NB4 (cell line): Measurements from ENCODE around the gene RAPSN.
"Not testable (repeated sequence)": the region's sequence is repeated elsewhere in the genome, so short reads cannot be mapped to it uniquely, and the experiment has no call there.

Experiments used
- DNase-seq: peaks from one replicate; pipeline ENCODE4 v3.0.0; 2010; ENCODE audit warnings: low read depth
- H3K4me3 ChIP-seq: one replicate; pipeline ENCODE4 v1.5.1; 2011; ENCODE audit warnings: mild to moderate bottlenecking, low read depth, low read length, moderate library complexity
- MYC ChIP-seq: IDR thresholded peaks from 2 replicates; pipeline ENCODE4 v1.6.1; 2011; ENCODE audit warnings: low read depth, low read length
- POLR2A ChIP-seq: IDR thresholded peaks from 2 replicates; pipeline ENCODE4 v1.6.1; 2011; ENCODE audit warnings: mild to moderate bottlenecking; ENCODE audit not compliant: insufficient read length; ENCODE audit errors: extremely low read depth
- TF ChIP-seq, protein P1 (sequence below): IDR thresholded peaks from one replicate; pipeline ENCODE4 v1.5.1; 2012; ENCODE audit warnings: low read depth, low read length
- TF ChIP-seq, protein P2 (sequence below): IDR thresholded peaks from 2 replicates; pipeline ENCODE4 v1.6.1; 2011; ENCODE audit warnings: low read depth, low read length

RAPSN gene

GRCh38 chr11:47460571-47461235, 11.8 kb upstream of the RAPSN start:
- no peak for DNase-seq
- TF ChIP-seq, protein P1, sequence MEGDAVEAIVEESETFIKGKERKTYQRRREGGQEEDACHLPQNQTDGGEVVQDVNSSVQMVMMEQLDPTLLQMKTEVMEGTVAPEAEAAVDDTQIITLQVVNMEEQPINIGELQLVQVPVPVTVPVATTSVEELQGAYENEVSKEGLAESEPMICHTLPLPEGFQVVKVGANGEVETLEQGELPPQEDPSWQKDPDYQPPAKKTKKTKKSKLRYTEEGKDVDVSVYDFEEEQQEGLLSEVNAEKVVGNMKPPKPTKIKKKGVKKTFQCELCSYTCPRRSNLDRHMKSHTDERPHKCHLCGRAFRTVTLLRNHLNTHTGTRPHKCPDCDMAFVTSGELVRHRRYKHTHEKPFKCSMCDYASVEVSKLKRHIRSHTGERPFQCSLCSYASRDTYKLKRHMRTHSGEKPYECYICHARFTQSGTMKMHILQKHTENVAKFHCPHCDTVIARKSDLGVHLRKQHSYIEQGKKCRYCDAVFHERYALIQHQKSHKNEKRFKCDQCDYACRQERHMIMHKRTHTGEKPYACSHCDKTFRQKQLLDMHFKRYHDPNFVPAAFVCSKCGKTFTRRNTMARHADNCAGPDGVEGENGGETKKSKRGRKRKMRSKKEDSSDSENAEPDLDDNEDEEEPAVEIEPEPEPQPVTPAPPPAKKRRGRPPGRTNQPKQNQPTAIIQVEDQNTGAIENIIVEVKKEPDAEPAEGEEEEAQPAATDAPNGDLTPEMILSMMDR = no peak
- TF ChIP-seq, protein P2, sequence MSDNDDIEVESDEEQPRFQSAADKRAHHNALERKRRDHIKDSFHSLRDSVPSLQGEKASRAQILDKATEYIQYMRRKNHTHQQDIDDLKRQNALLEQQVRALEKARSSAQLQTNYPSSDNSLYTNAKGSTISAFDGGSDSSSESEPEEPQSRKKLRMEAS = no peak
- TF ChIP-seq MYC = no peak
- TF ChIP-seq POLR2A = no peak
- no peak overlapping the region for H3K4me3 ChIP-seq

DNA sequence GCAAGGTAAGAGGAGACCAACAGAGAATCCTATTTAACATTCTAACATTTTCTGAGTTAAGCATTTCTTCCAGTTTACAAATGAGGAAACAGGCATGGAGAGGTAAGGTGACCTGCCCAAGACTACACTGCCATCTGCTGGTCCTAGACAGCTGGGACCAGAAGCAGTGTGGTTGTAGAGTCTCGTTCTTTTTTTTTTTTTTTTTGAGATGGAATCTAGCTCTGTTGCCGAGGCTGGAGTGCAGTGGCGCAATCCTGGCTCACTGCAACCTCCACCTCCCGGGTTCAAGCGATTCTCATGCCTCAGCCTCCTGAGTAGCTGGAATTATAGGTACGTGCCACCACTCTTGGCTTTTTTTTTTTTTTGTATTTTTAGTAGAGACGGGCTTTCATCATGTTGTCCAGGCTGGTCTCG, 5.3 kb upstream of the RAPSN start:
- TF ChIP-seq, protein P2 = peak; percentile 66; the same call in 1 of the 2 replicates
- TF ChIP-seq, protein P1 = peak; percentile 86
- TF ChIP-seq MYC = 0 out of 2 replicates have a peak, but pooled peaks have one; percentile 49
- DNase-seq = peak; percentile 90
- not testable (repeated sequence) for H3K4me3 ChIP-seq

- TF ChIP-seq POLR2A (no peak), MYC (no peak)
- TF ChIP-seq, protein P2 = no peak
- TF ChIP-seq, protein P1 = no peak
- no peak for DNase-seq
- no peak overlapping the region for H3K4me3 ChIP-seq
Measured at GRCh38 chr11:47453365-47453764, 4.4 kb upstream of the RAPSN start.

- no peak for DNase-seq
- TF ChIP-seq, protein P2 = no peak
- TF ChIP-seq POLR2A (no peak), MYC (no peak)
- TF ChIP-seq, protein P1 = no peak
Measured at GRCh38 chr11:47451990-47452389, 3.1 kb upstream of the RAPSN start.

DNA sequence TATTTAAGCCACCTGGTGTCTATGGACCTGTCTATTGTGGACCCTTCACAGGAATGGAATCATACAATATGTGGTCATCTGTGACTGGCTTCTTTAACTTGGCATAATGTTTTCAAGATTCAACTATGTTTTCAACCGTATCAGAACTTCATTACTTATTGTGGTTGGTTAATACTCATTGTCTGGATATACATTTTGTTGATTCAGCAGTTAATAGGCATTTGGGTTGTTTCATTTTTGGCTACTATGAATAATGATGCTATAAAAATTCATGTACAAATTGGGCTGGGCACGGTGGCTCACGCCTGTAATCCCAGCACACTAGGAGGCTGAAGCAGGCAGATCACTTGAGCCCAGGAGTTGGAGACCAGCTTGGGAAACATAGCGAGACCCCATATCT, 2.5 kb upstream of the RAPSN start:
- no peak overlapping the region for H3K4me3 ChIP-seq
- TF ChIP-seq MYC (no peak), POLR2A (no peak)
- TF ChIP-seq, protein P1 = no peak
- TF ChIP-seq, protein P2 = no peak
- no peak for DNase-seq

More at GRCh38 chr11:47451990-47452389, 3.1 kb upstream of the RAPSN start:
- no peak overlapping the region for H3K4me3 ChIP-seq
